OCI-M1 (cell line): ENCODE measurements around the gene DAO.

Experiments
- DNase-seq: peaks from one replicate; lab custom pipeline; 2025; lab: John Stamatoyannopoulos, UW

DAO gene

DNA sequence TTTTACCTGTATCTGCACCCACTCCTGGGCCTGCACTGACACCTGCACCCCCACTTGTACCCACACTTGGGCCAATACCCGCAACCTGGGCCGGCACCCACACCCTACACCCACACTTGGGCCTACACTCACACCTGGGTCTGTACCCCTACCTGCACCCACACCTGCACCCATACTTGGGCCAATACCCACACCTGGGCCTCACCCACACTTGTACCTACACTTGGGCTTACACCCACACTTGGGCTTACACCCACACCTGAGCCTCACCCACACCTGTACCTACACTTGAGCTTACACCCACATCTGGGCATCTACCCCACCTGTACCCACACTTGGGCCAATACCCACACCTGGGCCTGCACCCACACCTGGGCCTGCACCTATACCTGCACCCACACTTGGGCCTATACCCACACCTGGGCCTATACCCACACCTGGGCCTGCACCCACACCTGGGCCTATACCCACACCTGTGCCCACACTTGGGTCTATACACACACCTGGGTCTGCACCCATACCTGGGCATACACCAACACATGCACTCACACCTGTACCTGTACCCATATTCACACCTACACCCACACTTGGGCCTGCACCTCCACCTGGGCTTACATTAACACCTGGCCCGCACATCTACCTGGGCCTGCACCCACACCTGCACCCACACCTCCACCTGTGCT lies 39.2 kb downstream of the DAO start:
- no peak for DNase-seq

DNA sequence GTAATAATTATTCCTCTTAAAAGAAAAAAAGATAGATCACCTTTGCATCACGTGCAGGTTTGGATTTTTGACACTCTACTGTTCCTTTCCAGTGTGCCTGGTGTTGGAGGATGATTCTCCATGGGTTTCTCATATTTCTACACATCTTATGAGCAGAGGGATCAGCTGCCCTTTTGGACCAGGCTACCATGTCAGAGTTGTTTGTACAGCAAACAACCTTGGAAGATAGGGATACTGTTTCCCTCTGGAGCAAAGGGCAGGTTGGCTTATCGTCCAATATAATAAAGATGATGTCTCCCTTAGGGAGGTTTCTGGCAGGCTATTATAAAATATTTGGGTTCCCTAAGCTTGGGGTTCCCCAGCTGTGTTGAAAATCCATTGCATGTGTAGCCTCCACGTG lies 42.1 kb downstream of the DAO start:
- no peak for DNase-seq

- no peak for DNase-seq
Observed at GRCh38 chr12:108922918-108923317, 43.0 kb downstream of the DAO start.

GRCh38 chr12:108928695-108929094 lies 48.8 kb downstream of the DAO start:
- DNase-seq = no peak

DNA sequence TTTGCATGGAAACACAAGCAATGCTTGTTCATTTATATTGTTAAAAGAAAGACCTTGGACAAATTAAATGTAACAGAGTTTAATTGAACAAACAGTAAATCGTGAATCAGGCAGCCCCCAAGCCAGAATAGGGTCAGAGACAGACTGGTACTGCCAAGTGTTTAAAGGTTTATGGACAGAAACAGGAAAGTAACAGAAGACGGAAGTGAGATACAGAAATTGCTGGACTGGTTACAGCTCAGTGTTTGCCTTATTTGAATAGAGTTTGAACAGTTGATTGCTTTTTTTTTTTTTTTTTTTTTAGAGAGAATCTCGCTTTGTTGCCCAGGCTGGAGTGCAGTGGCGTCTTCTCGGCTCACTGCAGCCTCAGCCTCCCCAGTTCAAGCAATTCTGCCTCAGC lies 50.3 kb downstream of the DAO start:
- no peak for DNase-seq

DNA sequence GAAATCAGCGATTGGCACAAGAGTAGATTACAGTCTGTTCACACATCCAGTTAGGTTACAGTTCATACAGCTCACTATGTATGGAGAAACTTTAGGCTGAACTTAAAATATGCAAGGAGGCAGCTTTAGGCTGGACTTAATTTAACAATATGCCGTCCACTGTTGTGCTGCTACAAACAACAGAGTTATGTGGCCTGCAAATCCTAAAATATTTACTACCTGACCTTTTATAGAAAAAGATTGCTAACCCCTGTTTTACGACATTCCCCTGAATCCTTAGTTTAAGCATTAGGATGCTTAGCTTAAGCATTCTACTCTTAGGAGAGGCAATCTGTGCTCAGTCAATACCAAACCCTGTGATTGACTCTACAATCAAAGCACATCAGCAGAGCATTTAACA lies 50.9 kb downstream of the DAO start:
- no peak for DNase-seq

DNA sequence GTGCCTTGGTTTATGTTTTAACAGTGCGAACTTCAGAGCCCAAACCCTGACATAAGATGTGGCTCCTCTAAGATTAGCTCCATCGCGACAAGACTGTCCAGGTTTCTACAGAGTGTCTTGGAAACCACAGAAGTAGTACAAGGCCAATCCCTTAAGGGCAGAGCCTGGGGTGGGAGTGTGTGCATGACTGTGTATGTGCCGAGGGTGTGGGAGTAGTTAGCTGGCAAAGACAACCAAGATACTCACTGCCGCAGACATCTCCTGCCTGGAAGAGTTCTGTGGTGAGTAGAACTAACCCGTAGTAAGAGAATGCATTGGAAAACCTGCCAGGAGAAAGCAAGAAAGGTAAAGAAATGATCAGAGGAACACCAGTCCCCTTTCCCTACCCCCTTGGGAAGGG lies 54.1 kb downstream of the DAO start:
- peak; percentile 30 for DNase-seq

DNA sequence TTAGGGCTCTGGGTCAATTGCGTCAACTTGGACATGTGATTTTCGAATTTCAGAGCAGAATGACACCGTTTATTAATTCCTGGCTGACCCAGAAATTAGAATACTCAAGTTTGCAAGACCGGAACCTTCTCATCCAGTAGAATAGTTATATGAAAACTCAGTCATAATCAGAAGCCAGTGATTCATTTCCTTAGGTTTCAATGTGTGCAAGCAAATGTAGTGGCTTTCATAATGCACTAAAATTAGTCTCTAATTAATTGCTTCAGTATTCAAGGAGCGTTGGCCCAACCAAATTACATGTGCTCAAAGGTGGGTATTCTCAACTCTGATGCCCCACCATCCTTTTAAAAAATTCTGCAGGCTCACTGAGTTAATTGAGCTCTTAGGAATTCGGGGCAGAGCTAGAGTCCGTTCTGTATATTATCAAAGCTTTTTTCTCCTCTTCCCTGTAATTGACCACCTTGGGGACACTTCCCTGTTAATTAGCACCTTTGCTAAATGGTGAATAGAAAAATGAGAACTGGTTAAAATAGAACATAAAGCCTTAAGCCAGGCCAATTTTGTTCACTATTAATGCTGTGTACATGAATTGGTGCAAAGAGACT lies 55.4 kb downstream of the DAO start:
- DNase-seq = no peak

GRCh38 chr12:108938247-108938924 lies 58.5 kb downstream of the DAO start:
- DNase-seq = no peak

DNA sequence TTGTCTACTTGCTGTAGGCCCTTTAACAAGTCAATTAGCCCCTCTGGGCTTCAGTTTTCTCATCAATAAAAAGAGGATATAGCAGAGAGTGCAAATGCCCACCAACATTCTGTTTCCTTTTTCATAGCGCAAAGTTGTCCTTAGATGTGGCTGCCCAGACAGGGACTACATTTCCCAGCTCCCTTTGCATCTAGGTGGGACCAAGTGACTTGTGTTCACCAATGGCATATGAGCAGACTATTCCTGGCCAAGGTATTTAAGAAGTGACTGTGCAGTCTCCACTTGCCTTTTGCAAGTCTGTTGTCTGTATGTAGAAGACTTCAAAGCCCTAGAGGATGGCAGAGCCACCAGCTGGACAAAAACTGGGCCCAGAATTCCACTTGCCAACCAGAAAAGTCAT lies 59.7 kb downstream of the DAO start:
- peak; percentile 60 for DNase-seq

DNA sequence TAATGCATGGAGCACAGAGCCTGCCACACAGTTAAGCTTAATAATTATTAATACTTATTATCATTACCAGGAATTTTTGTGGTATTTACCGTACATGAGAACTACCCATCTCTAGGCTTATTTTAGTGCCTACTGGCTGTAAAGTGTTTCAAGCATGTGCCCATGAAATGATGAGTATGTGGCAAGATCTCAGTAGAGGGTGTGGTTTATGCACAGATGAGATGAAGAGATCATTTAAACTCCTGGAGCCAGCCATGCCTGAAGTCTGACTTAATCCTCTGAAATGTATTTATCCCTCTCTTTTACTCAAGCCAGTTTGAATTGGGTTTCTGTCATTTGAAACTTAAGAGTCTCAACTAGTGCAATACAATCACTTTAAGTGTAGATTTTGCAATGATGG lies 60.2 kb downstream of the DAO start:
- DNase-seq = no peak

- DNase-seq = no peak
Observed at GRCh38 chr12:108947097-108947496, 67.2 kb downstream of the DAO start.

GRCh38 chr12:108948367-108948766 lies 68.5 kb downstream of the DAO start:
- no peak for DNase-seq

GRCh38 chr12:108949976-108950375 lies 70.1 kb downstream of the DAO start:
- no peak for DNase-seq
